HEK293 (cell line): ENCODE data around the gene FBXL7.

Experiments
- CTCF ChIA-PET: fragments of 350-600 bp; formaldehyde crosslinking; extraction: SDS; loops from one replicate; lab custom pipeline; 2021; ENCODE audit warnings: antibody characterized with exemption; lab: Yijun Ruan, JAX
- POLR2A ChIA-PET: fragments of 300-600 bp; formaldehyde crosslinking; extraction: SDS; loops from one replicate; lab custom pipeline; 2020; ENCODE audit warnings: antibody characterized with exemption, inconsistent platforms; lab: Yijun Ruan, JAX
- H3K27ac ChIP-seq: fragments of 200-500 bp; sonication (Bioruptor generic); 2 replicates; pipeline ENCODE4 v1.5.1; 2014; ENCODE audit warnings: low read depth, low read length, control low read depth, inconsistent platforms; ENCODE audit errors: extremely low read depth
- H3K36me3 ChIP-seq, 2 experiments: fragments of 200-500 bp in 1 of 2; sonication (Bioruptor generic) in 1 of 2; 1 replicate in 1 of 2; 2 replicates in 1 of 2; pipeline ENCODE4 v1.5.1; 2014 to 2017; ENCODE audit warnings: inconsistent platforms in 2 of 2, low read length in 2 of 2; ENCODE audit not compliant: control insufficient read depth in 2 of 2, insufficient read depth in 1 of 2
- H3K4me1 ChIP-seq: fragments of 200-500 bp; sonication (Bioruptor generic); 2 replicates; pipeline ENCODE4 v1.5.1; 2014; ENCODE audit warnings: mild to moderate bottlenecking, low read length, inconsistent platforms; ENCODE audit not compliant: control insufficient read depth, insufficient read depth
- H3K4me3 ChIP-seq: 2 replicates; pipeline ENCODE4 v1.5.1; 2011; ENCODE audit warnings: low read depth, mild to moderate bottlenecking, control low read depth, low read length, moderate library complexity
- H3K9me3 ChIP-seq: fragments of 200-500 bp; sonication (Bioruptor generic); 2 replicates; pipeline ENCODE4 v1.5.1; 2014; ENCODE audit warnings: low read depth, low read length, inconsistent platforms; ENCODE audit not compliant: control insufficient read depth, insufficient read depth
- SP2 ChIP-seq: fragments of 450-650 bp; formaldehyde crosslinking; IDR thresholded peaks from 2 replicates; pipeline ENCODE4 v1.5.1; 2016; ENCODE audit warnings: missing biosample characterization, missing genetic modification characterization
- TCF7L2 ChIP-seq: IDR thresholded peaks from 2 replicates; pipeline ENCODE4 v1.6.1; 2011; ENCODE audit warnings: low read depth, mild to moderate bottlenecking, inconsistent platforms, low read length, moderate library complexity, borderline replicate concordance
- ZFP37 ChIP-seq: fragments of 450-650 bp; formaldehyde crosslinking; IDR thresholded peaks from 2 replicates; pipeline ENCODE4 v1.5.1; 2016; ENCODE audit warnings: missing biosample characterization, missing genetic modification characterization
- ZNF274 ChIP-seq, 2 experiments: fragments of 200-500 bp in 1 of 2; fragments of 450-650 bp in 1 of 2; sonication (Bioruptor generic) in 1 of 2; formaldehyde crosslinking in 1 of 2; IDR thresholded peaks; 2 replicates each; pipeline versions ENCODE4 v1.5.1 to v1.6.1; 2014 to 2016; ENCODE audit warnings: borderline replicate concordance in 1 of 2, inconsistent platforms in 1 of 2, low read length in 1 of 2, missing biosample characterization in 1 of 2, missing genetic modification characterization in 1 of 2
- ZNF514 ChIP-seq: fragments of 450-650 bp; formaldehyde crosslinking; IDR thresholded peaks from 2 replicates; pipeline ENCODE4 v1.5.1; 2016; ENCODE audit warnings: missing biosample characterization, missing genetic modification characterization
- ZNF558 ChIP-seq: fragments of 450-650 bp; formaldehyde crosslinking; IDR thresholded peaks from 2 replicates; pipeline ENCODE4 v1.5.1; 2016; ENCODE audit warnings: missing biosample characterization, missing genetic modification characterization
- ZNF747 ChIP-seq: fragments of 450-650 bp; formaldehyde crosslinking; IDR thresholded peaks from 2 replicates; pipeline ENCODE4 v1.5.1; 2016; ENCODE audit warnings: missing biosample characterization, missing genetic modification characterization
- ZNF768 ChIP-seq: fragments of 450-650 bp; formaldehyde crosslinking; IDR thresholded peaks from 2 replicates; pipeline ENCODE4 v1.5.1; 2018; ENCODE audit warnings: missing biosample characterization, mild to moderate bottlenecking, missing genetic modification characterization
- TF ChIP-seq, protein P1 (sequence below): fragments of 450-650 bp; formaldehyde crosslinking; IDR thresholded peaks from 2 replicates; pipeline ENCODE4 v1.5.1; 2017; ENCODE audit warnings: missing biosample characterization, missing genetic modification characterization
- TF ChIP-seq, protein P2 (sequence below): fragments of 450-650 bp; formaldehyde crosslinking; IDR thresholded peaks from 2 replicates; pipeline ENCODE4 v1.5.1; 2016; ENCODE audit warnings: missing biosample characterization, missing genetic modification characterization
- TF ChIP-seq, protein P3 (sequence below): fragments of 450-650 bp; formaldehyde crosslinking; IDR thresholded peaks from 2 replicates; pipeline ENCODE4 v1.5.1; 2016; ENCODE audit warnings: missing biosample characterization, missing genetic modification characterization

The FBXL7 gene

DNA sequence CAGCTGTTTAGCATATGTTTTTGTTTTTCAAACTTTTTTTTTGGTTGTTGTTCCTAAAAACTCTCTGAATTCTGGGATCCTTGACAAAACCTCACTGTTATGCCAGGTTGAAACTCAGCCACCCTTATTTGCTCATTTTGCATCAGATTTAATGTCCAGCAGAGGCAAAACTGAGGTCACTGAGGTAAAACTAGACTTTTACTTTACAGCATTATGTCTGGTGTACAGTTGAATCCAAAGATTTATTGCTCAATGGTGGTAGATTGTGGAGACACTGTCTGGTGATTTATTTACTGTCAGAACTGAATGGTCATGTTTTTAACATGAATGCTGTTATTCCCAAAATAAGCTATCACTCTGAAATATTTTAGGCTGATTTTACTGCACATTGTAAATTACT is 87.9 kb downstream of the FBXL7 start:
- ChIA-PET CTCF (interaction anchor here (1.0 to 1.3 kb wide), 2 partner anchors 10 to 11 kb away, joined by 3 to 7 read pairs; no protein-coding TSS in a partner anchor), POLR2A (no interaction called here)
- TF ChIP-seq, protein P1, sequence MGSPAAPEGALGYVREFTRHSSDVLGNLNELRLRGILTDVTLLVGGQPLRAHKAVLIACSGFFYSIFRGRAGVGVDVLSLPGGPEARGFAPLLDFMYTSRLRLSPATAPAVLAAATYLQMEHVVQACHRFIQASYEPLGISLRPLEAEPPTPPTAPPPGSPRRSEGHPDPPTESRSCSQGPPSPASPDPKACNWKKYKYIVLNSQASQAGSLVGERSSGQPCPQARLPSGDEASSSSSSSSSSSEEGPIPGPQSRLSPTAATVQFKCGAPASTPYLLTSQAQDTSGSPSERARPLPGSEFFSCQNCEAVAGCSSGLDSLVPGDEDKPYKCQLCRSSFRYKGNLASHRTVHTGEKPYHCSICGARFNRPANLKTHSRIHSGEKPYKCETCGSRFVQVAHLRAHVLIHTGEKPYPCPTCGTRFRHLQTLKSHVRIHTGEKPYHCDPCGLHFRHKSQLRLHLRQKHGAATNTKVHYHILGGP (tag by site-specific recombination): no peak
- TF ChIP-seq ZNF274 (IDR thresholded peaks at IDR 0.05; ENCODE audit: low read length) (no peak), ZNF274 (tag by site-specific recombination; IDR thresholded peaks at IDR 0.05; ENCODE audit: borderline replicate concordance) (no peak), ZNF514 (tag by site-specific recombination) (no peak)
- Histone ChIP-seq H3K36me3 (no peaks in the 10 kb centered on the region), H3K9me3 (no peaks in the 10 kb centered on the region), H3K4me3 (no peak overlapping the region), H3K4me1 (no peaks in the 10 kb centered on the region), H3K27ac (no peak overlapping the region)

DNA sequence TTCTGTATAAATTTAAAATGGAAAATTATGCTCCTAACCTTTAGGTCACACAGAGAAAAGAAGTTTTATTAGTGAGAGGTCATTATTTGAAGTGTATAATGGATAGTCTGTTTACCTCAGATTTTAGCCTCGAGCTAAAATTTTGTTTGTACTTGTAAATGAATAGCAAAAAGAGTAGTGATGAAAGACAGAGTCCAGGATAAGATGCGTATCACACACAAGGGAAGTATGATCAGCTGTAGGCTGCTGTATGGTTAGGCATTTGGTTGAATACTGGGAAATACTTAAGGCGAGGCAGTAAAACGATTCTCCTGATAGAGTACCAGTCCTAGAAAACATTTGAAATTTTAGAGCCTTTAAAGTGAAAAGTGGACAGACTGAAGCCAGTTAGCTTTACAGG is 92.7 kb downstream of the FBXL7 start:
- Histone ChIP-seq H3K9me3 (no peaks in the 10 kb centered on the region), H3K36me3 (no peaks in the 10 kb centered on the region), H3K4me3 (no peak overlapping the region), H3K27ac (no peak overlapping the region), H3K4me1 (no peaks in the 10 kb centered on the region)
- ChIA-PET CTCF (no interaction called here), POLR2A (no interaction called here)
- TF ChIP-seq, protein P2, sequence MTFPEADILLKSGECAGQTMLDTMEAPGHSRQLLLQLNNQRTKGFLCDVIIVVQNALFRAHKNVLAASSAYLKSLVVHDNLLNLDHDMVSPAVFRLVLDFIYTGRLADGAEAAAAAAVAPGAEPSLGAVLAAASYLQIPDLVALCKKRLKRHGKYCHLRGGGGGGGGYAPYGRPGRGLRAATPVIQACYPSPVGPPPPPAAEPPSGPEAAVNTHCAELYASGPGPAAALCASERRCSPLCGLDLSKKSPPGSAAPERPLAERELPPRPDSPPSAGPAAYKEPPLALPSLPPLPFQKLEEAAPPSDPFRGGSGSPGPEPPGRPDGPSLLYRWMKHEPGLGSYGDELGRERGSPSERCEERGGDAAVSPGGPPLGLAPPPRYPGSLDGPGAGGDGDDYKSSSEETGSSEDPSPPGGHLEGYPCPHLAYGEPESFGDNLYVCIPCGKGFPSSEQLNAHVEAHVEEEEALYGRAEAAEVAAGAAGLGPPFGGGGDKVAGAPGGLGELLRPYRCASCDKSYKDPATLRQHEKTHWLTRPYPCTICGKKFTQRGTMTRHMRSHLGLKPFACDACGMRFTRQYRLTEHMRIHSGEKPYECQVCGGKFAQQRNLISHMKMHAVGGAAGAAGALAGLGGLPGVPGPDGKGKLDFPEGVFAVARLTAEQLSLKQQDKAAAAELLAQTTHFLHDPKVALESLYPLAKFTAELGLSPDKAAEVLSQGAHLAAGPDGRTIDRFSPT (tag by site-specific recombination): no peak
- peak; percentile 24; the same call in 1 of the 2 replicates for TF ChIP-seq TCF7L2

DNA sequence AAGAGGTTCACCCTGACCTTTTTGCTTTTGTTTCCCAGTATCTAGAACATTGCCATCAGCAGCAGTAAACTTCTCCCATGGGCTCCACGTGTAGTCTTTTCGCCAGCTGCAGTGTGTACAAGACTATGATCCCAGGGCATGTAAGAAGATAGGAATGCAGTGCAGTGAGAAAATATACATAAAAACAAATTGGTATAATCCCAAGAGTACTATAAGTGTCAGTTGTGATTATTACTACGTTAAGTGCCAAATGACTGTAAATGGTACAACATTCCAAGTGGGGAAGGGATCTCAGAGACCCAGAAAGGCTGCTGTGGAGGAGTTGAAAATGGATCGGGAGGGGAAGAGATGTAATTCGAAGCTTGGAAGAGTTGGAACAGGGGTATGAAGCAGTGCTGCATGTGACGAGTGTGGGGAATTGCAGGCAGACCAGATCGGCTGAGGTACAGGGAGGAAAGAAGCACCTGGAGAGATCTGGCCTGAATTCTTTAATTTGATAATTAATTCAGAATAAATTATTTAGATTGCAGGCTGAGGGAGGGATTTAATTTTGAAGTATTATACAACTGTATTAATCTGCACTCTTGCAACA is 95.1 kb downstream of the FBXL7 start:
- TF ChIP-seq, protein P3, sequence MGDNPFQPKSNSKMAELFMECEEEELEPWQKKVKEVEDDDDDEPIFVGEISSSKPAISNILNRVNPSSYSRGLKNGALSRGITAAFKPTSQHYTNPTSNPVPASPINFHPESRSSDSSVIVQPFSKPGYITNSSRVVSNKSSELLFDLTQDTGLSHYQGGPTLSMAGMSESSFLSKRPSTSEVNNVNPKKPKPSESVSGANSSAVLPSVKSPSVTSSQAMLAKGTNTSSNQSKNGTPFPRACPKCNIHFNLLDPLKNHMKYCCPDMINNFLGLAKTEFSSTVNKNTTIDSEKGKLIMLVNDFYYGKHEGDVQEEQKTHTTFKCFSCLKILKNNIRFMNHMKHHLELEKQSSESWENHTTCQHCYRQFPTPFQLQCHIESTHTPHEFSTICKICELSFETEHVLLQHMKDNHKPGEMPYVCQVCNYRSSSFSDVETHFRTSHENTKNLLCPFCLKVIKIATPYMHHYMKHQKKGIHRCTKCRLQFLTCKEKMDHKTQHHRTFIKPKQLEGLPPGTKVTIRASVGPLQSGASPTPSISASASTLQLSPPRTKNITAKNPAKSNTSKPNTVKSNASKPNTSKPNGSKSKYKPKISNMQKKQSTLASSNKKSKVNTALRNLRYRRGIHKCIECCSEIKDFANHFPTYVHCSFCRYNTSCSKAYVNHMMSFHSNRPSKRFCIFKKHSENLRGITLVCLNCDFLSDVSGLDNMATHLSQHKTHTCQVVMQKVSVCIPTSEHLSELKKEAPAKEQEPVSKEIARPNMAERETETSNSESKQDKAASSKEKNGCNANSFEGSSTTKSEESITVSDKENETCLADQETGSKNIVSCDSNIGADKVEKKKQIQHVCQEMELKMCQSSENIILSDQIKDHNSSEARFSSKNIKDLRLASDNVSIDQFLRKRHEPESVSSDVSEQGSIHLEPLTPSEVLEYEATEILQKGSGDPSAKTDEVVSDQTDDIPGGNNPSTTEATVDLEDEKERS (tag by site-specific recombination): no peak
- no peak for TF ChIP-seq SP2
- TF ChIP-seq ZNF768 (tag by site-specific recombination): no peak
- no peak for TF ChIP-seq ZFP37 (tag by site-specific recombination)
- TF ChIP-seq ZNF747 (tag by site-specific recombination): no peak
- no peak for TF ChIP-seq ZNF558 (tag by site-specific recombination)
- no peaks in the 10 kb centered on the region for H3K36me3 ChIP-seq
- no peak overlapping the region for H3K27ac ChIP-seq
- POLR2A ChIA-PET: no interaction called here
- H3K4me1 ChIP-seq: no peaks in the 10 kb centered on the region
- H3K4me3 ChIP-seq: no peak overlapping the region
- CTCF ChIA-PET: no interaction called here
- H3K9me3 ChIP-seq: no peaks in the 10 kb centered on the region
